Measurements from ENCODE around the gene RNF112.

GRCh38 chr17:19390951-19391350 is 20.1 kb upstream of the RNF112 start:
- TF ChIP-seq CTCF (IDR thresholded peaks at IDR 0.05) (no peak), POLR2AphosphoS5 (IDR thresholded peaks at IDR 0.05) (no peak), POLR2A (IDR thresholded peaks at IDR 0.05) (no peak)

Data from upper lobe of left lung (tissue), 4 donors.